ENCODE results near the gene NDFIP2.
"Not testable (repeated sequence)": the region's sequence is repeated elsewhere in the genome, so short reads cannot be mapped to it uniquely, and the experiment has no call there.

NDFIP2 gene

DNA sequence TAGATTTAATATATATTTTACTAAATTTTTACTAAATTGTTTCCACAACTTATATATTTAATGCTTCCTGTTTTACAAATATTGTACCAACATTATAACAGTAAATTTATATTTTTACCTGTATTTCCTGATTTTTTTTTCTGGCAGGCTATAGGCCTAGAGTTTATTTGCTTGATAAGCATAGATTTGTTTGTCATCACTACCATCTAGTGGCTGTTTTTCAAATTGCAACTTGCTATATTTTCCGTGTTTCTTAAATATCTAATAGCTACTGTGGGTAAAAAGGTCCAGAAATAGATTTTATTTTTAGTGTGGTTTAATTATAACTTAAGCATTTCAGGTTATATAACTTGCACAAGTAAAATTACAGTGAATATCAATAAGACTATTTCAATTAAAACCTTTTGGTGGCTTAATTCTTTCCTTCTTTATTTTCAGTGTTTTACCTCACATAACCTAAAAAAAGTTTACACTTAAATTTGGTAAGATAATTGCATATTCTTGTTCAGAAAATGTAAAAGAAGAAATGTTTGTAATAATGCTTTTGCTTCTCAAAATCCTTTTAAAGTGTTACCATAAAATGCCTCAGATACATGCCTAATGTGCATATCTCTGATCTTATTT lies 60.6 kb downstream of the NDFIP2 start:
- DNase-seq = no peak

DNA sequence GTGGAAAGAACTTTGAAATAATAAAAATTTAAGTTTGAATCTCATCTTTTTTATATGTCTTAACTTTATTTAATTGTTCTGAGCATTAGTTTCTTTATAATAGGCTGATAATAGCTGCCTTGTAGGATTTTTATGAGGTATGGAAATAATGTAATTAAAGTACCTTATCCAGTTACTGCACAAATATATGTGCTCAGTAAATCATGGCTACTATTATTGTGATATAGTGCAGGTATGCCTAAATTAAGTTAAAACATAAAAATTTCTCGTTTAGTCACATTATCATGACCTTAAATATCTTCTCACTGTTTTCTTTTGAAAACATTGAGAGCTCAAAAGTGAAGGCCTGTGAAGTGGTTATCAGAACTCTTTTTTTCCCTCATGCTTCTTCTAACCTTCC lies 62.9 kb downstream of the NDFIP2 start:
- DNase-seq = no peak

DNA sequence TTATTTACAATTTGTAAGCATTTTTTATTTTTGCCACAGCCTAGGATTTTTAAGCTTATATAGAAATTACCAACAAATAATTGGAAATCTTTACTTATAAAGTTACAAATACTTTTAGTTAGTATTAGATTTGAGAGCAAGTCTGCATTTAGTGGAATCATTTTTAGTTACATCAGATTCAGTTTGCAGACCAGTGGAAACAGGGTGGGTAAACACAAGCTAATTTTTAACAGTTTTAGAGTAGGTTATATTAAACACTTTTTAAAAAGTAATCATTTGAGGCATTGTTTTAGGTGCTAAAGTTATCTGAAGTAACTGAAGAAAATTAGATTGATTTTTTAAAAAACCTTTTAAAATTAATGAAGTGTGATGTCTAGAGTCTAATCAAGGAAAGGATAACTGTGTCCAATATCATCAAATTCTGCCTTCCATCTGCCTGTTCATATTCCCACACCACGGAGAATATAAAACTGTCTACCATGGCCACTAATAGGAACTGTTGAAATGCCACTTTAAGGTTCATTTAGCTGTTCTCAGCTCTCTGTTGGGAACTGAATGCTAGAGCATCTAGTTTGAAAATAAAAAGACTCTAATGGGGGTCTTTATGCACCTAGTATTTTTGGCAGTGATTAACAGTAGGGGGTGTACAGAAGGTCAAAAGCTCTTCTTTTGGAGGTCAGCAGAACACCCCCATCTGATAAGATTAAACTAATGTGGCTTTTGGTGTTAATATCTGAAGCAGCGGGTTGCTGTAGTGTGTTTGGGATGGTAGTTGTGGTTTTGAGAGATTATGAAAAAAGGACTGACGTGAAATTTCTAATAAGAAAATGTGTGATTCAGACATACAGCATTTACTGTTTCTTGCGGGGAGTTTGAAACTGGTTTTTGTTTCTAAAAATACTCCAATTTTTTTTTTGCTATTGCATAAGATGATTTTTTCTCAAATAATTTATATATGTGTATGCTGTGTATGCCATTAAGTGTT lies 66.5 kb downstream of the NDFIP2 start:
- DNase-seq = no peak

DNA sequence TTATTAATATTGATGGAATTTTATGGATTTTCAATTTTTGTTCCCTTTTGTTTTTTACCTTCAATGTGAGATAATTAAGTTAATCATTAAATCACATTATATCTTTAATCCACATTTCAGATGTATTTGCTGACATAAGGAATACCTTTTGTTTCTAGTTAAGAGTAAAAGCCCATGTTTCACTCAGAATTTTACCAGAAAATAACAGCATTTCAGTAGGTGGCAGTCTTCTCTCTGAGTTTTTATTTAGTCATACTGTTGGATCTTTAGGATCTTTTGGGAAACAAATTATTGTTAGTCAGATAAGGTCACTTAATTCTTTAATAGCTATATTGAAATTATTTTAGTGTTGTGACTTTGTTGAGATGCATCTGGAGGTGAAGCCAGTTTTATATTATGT lies 67.9 kb downstream of the NDFIP2 start:
- no peak for DNase-seq

DNA sequence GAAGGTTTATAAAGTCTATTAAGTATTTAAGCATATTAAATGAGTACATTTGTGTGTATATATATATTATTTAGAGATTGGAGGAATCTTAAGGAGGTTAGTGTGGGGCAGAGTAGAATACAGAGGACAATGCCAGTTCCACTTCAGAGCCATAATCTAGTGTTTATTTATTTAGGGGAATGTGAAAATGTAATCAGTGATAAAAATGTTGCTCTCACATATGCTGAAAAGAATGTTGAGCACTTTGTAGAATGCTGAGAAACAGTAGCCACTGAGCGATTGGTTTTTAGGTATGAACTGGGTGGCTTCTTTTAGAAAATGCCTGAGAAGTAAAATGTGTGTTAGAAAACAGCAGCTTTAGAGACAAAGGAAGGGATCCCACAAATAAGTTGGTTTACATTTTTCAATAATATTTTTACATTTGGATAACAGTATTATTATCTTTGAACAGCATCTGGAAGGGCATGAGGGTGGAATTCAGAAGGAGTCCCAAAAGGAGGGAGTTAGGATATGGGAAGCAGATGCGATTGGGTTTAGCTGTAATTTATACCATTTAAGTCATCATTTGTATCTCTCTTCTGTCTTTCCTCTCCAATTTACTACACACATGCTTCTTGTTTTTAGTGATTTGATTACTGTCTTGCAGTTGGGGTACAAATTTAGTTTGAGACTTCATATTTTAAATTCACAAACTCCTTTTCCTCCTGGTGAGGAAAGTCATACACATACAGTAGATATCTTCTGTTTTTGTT lies 68.6 kb downstream of the NDFIP2 start:
- DNase-seq = no peak

DNA sequence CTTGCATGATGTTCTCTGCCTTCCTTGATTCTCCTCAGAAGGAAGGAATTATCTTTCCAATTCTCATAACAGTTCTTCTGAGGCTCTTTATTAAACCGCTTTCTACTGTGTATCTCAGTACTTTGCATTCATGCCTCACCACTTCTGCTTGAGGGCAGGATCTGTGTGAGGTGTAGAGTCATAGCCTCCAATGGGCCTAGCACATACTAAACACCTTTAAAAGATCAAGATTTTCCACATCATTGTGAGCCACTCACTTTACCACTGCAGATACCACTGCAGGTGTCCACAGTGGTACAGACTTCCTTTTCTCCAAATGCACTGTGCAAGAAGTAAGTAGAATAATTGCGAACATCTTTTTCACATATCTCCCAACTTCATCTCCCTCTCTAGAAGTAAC lies 76.7 kb downstream of the NDFIP2 start:
- DNase-seq = no peak

DNA sequence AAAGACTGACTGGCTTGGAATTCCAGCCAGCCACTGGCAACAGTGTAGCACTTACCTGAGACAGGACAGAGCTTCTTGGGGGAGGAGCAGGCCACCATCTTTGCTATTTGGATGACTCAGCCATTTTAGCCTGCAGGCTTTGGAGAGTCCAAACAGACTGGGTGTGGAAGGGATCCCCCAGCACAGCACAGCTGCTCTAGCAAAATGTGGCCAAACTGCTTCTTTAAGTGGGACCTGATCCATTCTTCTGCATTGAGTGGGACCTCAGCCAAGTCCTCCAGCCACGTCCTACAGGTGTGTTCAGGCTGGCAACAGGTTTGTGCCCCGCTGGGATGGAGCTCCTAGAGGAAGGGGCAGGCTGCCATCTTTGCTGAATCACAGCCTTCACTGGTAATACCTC lies 80.0 kb downstream of the NDFIP2 start:
- DNase-seq = no peak

DNA sequence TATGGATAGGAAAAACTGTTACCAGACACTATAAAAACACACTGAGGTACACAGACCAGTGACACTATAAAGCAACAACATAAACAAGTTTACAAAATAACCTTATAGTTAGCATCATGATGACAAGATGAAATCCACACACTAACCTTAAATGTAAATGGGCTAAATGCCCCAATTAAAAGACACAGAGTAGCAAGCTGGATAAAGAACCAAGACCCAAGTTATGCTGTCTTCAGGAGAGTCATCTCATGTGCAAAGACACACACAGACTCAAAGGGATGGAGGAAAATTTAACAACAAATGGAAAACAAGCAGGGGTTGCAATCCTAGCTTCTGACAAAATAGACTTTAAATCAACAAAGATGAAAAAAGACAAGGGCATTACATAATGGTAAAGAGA lies 81.6 kb downstream of the NDFIP2 start:
- no peak for DNase-seq

DNA sequence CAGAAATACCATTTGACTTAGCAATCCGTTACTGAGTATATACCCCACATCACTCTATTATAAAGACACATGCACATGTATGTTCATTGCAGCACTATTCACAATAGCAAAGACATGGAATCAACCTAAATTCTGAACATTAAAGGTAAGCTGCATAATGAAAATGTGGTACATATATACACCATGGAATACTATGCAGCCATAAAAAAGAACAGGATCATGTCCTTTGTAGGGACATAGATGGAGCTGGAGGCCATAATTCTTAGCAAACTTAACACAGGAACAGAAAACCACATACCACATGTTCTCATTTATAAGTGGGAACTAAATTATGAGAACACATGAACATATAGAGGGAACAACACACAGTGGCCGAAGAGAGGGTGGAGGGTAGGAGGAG lies 85.2 kb downstream of the NDFIP2 start:
- no peak for DNase-seq

DNA sequence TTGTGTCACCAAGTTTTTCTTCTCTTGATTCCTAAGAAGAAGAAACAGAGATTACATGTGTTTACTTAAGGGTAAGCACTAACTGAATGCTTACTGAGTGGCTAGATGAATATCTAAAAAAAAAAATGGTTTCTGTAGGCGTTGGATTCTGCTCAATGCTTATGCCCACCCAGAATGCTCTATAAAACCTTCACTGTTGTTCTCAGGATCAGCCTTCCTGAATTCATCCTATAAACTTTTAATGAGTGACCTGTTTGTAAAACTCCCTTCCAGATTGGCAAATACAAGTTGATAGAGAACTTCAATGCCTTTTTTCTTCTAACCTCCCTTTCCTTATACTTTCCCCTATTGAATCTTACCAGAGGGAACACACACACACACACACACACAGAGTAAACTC lies 90.2 kb downstream of the NDFIP2 start:
- no peak for DNase-seq

DNA sequence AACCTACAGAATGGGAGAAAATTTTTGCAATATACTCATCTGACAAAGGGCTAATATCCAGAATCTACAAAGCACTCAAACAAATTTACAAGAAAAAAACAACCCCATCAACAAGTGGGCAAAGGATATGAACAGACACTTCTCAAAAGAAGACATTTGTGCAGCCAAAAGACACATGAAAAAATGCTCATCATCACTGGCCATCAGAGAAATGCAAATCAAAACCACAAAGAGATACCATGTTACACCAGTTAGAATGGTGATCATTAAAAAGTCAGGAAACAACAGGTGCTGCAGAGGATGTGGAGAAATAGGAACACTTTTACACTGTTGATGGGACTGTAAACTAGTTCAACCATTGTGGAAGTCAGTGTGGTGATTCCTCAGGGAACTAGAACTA lies 92.9 kb downstream of the NDFIP2 start:
- not testable (repeated sequence) for DNase-seq

DNA sequence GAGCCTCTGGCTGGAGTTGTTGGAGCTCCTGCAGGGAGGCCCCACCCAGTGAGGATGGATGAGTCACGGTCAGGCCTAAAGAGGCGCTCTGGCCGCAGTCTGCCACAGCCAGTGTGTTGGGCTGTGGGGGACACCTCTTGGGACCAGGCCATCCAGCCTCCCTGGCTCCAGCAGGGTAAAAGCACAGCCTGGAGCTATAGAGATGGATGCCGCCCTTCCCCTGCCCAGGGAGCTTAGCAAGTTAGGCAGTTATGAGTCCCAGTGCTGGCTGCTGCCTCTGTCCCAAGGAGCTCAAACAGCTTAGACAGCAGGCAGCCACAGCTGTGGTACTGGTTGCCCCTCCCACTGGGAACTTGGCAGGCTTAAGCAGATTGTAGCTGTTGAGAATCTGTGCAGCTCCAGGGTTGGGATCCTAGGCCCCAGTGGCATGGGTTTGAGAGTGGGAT lies 100.9 kb downstream of the NDFIP2 start:
- no peak for DNase-seq

DNA sequence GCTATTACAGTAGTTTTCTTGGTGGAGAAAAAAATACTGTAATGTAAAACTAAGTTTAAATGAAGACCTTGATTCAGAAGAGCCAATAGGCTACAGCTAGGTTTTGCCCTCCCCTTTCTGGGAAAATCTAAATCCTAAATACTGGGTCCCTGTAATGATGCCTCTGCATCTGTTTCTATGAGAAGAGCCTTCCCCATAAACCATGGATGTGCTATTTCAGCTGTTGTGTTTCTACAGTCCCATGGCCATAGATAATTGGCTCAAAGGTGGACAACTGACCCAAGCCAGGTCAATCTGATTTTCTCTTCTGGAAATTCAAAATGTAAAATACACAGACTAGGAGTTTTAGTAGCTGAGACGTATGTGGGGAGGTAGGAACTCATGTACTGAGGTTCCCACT lies 101.9 kb downstream of the NDFIP2 start:
- no peak for DNase-seq

DNA sequence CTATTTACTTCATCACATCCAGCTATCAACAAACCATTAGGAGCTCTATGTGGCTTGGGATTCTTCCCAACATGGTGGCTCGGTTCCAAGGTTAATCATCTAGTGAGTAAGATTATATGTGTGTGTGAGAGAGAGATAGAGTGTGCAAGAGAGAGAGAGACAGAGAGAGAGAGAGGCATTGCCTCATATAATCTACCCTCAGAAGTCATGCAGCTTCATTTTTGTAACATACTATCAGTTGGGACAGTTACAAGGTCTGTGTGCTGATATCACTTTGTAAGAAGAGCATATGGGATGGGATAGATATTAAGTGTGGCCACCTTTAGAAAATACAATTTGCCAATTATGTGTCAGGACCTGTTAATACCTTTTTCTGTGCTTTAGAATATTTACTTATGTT lies 104.1 kb downstream of the NDFIP2 start:
- no peak for DNase-seq

DNA sequence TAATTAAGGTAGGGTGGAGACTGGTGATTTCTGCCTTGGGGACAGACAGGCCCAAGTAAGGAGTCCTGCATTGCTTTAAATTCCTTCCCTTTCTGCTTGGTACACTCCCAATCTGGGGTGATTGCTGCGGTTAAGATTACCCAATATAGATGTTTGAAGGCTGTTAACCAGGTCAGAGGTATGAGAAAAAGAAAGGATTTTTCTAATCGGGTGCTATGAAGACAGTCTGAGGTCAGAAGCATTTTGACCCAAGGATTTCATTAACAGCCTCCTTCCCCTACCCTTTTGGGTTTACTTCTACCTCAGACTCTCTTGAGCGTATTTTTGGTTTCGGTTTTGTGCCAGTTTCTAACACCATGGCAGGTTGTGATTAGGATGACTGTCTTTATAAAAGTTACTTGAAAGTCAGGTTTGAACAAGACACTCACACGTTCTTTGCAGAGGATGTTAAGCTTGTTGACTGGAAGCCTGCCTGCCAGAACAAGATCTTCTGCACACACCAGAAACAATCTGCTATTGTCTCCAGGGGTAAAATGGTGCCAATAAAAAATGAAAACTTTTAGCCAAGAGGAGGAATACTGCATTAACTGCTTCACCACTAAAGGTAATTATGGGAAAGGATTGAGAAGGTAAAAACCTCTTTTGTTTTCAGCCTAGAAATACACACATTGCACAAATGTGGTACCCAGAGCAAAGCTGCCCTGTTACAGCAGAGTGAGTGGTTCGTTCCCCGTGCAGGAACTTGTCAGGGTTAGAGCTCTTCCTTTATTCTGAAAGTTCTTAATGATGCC lies 108.8 kb downstream of the NDFIP2 start:
- no peak for DNase-seq

DNA sequence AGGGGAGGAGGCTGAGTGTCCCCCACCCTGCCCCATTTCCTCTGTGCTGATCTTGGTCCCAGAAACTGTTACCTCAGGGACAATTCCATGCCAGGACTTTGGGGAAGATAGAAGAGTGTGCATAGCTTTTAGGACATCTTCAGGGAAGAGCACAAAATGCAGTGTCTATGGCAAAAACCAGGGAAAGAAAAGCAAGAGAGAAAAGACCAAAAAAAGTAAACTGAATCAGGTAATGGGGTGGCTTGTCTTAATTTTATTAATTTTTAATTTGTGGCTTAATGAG lies 109.4 kb downstream of the NDFIP2 start:
- DNase-seq = no peak

DNA sequence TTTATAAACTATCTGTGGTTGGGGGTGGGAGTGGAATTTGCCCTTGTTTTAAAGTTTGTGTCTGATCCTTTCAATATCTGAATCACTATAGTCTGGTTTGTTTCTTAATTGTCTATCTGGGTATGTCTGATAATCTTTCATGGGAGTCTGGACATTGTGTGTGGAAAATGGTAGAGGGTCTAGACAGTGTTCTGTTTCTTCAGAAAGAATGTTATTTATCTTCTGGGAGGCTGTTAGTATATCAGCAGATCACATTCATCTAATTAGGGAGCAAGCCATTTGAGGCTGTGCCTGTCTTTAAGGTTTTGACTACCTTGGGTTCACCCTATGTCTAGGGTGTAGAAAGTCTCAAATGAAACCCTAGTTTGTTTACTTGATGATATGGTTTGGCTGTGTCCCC lies 110.5 kb downstream of the NDFIP2 start:
- no peak for DNase-seq

DNA sequence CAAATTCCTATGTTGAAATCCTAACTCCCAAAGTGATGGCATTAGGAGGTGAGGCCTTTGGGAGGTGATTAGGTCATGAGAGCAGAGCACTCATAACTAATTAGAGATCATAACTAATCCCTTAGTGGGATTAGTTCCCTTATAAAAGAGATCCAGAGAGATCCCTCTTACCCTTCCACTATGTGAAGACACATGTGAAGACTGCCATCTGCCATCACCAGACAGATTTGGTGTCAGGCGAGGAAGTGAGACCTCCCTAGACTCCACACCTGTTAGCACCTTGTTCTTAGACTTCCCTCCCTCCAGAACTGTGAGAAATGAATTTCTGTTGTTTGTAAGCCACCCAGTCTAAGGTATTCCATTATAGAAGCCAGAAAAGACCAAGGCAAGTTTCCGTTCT lies 112.2 kb downstream of the NDFIP2 start:
- DNase-seq = no peak

DNA sequence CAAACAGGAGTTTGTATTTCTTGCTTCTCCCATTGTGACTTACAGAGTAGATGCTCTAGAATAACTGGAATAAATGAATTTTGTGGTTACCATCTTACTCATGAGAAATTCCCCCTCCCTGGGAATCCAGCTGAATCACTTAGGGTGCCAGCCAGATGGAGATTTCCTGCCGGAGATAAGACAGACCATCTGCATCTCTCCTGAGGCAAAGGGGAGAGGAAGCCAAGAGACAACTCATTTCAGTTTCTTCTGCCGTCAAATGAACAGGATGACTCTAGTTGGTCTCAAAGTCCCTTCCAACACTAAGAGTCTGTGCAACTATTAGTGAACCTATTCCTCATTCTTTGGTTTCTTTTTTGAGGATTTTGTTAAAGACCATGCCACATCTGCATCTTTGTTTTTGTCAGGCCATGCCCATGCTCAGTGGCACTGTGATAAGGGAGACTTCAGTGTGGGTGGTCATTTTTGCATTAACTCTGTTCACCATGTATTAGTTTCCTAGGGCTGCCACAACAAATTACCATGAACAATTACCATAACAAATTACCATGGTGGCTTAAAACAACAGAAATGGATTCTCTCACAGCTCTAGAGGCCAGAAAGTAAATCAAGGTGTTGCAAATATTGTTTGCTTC lies 112.8 kb downstream of the NDFIP2 start:
- DNase-seq = no peak

DNA sequence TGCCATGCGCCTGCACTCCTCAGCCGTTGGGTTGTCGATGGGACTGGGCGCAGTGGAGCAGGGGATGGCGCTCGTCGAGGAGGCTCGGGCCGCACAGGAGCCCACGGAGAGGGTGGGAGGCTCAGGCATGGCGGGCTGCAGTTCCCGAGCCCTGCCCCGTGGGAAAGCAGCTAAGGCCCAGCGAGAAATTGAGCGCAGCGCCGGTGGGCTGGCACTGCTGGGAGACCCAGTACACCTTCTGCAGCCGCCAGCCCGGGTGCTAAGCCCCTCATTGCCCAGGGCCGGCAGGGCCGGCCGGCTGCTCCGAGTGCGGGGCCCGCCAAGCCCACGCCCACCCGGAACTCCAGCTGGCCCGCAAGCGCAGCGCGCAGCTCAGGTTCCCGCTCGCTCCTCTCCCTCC lies 119.2 kb downstream of the NDFIP2 start:
- DNase-seq = not testable (repeated sequence)

DNA sequence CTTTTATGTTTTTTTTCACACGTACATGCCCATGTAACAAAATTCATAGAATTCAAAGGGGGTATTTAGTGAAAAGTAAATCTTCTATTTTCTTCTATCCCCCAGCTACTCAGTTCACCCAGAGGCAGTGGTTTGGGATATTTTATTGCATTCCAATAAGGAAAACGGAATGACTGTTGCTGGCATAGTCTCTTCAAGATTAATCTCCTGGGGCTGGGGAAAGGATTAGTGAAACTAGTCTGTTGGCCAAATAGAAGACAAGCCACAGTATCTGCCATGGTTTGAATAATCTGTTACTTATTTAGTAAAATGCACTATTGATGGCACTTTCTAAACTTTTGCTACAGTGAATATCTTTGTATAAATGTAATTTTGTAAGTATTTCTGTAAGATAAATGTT lies 122.0 kb downstream of the NDFIP2 start:
- no peak for DNase-seq

DNA sequence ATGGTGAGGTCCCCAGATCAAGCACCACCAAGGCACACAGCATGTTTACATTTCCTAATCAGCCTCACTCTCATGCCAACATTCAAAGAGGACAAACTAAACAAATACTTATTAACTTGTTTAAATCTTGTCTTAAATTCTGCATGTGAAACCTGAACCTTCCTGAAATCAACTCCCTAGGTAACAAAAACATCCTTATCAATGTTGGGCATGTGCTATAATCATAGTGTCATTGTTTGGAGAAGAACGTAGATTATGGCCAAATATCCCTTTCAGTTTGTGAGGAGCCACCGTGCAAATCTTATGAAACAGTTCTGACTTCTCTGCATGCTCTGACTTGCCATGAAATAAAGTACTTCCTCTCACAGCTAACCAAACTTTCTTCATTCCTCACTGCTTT lies 123.8 kb downstream of the NDFIP2 start:
- DNase-seq = no peak

All from activated T-cell treated with anti-CD3 and anti-CD28 coated beads for 4 hours (primary cell).